Measurements from ENCODE around the gene PLEKHG7. TPM values are rescaled to one million over a fixed set of nuclear protein-coding genes. Genes with fewer than 3 reads are reported as not detected.

PLEKHG7 gene
- total RNA-seq, 1 experiment from 2014 or later = 1.3 TPM

DNA sequence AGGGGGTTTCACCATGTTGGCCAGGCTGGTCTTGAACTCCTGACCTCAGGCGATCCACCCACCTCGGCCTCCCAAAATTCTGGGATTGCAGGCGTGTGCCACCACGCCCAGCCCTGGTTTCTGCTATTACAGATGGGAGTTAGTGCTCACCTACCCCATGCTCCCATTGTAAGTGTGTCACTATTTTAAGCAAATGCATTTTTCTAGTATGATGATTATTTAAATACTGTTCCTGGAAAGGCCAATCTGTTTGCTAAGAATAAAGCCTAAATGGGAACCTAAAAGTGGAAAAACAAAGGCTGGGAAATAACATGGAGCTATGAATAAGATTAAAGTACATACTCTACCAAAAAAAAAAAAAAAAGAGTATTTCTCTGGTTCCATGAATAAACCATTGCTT, 45.0 kb upstream of the PLEKHG7 start:
- no peak overlapping the region for H3K4me3 Mint-ChIP-seq (ENCODE audit: low read depth, unreplicated experiment)
- intact Hi-C loops (cut with micrococcal nuclease; ENCODE audit: unreplicated experiment) = loop anchor here (10.0 kb wide), 1 partner anchor 1083 kb away; no protein-coding TSS in a partner anchor
- no peak for DNase-seq
- CTCF ChIA-PET = interaction anchor here (0.5 to 0.6 kb wide), 2 partner anchors 19 to 850 kb away, joined by 3 to 5 read pairs; no protein-coding TSS in a partner anchor
- BruUV-seq (replicated peaks) = no TSS peak
- H3K36me3 Mint-ChIP-seq (ENCODE audit: insufficient read depth, unreplicated experiment) = no peaks in the 10 kb centered on the region
- H3K4me1 Mint-ChIP-seq (ENCODE audit: low read depth, unreplicated experiment) = no peaks in the 10 kb centered on the region
- H3K9me3 Mint-ChIP-seq (ENCODE audit: low read depth, unreplicated experiment) = peaks cover 2% of the 10 kb centered on the region
- TF ChIP-seq, protein P1, sequence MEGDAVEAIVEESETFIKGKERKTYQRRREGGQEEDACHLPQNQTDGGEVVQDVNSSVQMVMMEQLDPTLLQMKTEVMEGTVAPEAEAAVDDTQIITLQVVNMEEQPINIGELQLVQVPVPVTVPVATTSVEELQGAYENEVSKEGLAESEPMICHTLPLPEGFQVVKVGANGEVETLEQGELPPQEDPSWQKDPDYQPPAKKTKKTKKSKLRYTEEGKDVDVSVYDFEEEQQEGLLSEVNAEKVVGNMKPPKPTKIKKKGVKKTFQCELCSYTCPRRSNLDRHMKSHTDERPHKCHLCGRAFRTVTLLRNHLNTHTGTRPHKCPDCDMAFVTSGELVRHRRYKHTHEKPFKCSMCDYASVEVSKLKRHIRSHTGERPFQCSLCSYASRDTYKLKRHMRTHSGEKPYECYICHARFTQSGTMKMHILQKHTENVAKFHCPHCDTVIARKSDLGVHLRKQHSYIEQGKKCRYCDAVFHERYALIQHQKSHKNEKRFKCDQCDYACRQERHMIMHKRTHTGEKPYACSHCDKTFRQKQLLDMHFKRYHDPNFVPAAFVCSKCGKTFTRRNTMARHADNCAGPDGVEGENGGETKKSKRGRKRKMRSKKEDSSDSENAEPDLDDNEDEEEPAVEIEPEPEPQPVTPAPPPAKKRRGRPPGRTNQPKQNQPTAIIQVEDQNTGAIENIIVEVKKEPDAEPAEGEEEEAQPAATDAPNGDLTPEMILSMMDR (IDR thresholded peaks at IDR 0.05; ENCODE audit: unreplicated experiment) = no peak
- no peaks in the 10 kb centered on the region for H3K27me3 Mint-ChIP-seq (ENCODE audit: unreplicated experiment)
- no peak overlapping the region for H3K27ac Mint-ChIP-seq (ENCODE audit: unreplicated experiment)

DNA sequence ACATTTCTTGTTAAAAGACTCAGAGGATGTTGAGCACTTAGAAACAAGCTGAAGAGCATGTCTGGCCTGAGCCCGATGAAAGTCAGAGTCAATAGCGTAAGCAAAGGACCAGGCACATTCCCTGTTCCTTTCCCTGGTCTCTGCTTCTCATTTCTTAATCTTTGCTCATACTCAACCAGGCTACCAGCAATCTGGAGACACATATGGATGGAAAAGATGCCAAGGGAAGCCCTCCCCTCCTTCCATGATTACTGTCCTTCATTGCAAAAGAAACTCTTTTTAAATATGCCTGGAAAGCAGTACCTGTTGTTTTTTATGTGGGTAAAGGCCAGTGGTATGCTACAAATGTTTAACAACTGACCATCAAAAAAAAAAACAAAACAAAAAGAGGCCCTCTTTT, 44.2 kb upstream of the PLEKHG7 start:
- TF ChIP-seq, protein P1 (IDR thresholded peaks at IDR 0.05; ENCODE audit: unreplicated experiment) = no peak
- CTCF ChIA-PET = interaction anchor here (0.5 kb wide), 1 partner anchor 851 kb away, joined by 3 read pairs; no protein-coding TSS in a partner anchor
- intact Hi-C loops (cut with micrococcal nuclease; ENCODE audit: unreplicated experiment) = loop anchor here (10.0 kb wide), 1 partner anchor 1084 kb away; no protein-coding TSS in a partner anchor
- H3K36me3 Mint-ChIP-seq (ENCODE audit: insufficient read depth, unreplicated experiment) = no peaks in the 10 kb centered on the region
- no peak overlapping the region for H3K27ac Mint-ChIP-seq (ENCODE audit: unreplicated experiment)
- DNase-seq = no peak
- H3K4me3 Mint-ChIP-seq (ENCODE audit: low read depth, unreplicated experiment) = no peak overlapping the region
- BruUV-seq (replicated peaks) = no TSS peak
- H3K27me3 Mint-ChIP-seq (ENCODE audit: unreplicated experiment) = no peaks in the 10 kb centered on the region
- no peaks in the 10 kb centered on the region for H3K4me1 Mint-ChIP-seq (ENCODE audit: low read depth, unreplicated experiment)
- H3K9me3 Mint-ChIP-seq (ENCODE audit: low read depth, unreplicated experiment) = peaks cover 2% of the 10 kb centered on the region

DNA sequence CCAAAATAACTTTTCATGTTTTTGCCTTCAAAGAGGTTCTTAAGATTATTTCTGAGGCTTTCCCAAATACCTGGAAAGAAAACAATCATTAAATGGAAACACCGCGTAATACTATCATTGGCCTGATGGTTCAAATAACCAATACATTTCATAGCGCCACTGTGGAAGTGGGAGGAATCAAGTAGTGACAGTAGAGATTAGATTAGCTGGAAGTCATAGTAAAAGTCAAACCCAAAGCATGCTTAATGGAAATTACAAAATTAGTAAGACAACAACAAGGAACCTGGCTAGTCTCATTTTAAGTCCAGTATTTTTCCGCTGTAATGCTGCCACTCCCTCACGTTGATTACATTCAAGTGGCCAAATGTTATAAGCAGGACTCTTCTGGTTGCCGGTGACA, 41.5 kb upstream of the PLEKHG7 start:
- CTCF ChIA-PET = interaction anchor here (0.6 to 0.7 kb wide), 2 partner anchors 55 to 708 kb away, joined by 3 read pairs; no protein-coding TSS in a partner anchor
- TF ChIP-seq, protein P1 (IDR thresholded peaks at IDR 0.05; ENCODE audit: unreplicated experiment) = no peak

DNA sequence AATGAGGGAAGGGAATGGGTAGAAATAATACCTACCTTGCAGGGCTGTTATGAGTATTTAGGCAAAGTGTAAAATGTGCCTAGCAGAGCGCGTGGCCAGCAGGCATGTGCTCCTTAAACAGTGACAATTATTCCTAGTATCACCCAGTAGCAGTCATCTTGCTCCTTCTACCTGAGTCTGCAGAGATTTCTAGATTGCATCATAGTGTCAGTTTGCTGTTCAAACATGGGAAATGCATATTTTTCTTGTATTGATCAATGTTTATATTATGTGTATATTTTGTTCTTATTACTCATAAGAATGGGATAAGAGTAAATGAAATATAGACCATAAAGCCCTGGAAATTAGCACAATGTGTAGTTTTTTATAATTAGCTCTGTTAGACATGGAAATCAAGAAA, 37.3 kb upstream of the PLEKHG7 start:
- Mint-ChIP-seq H3K4me1 (ENCODE audit: low read depth, unreplicated experiment) (no peaks in the 10 kb centered on the region), H3K27me3 (ENCODE audit: unreplicated experiment) (no peaks in the 10 kb centered on the region), H3K36me3 (ENCODE audit: insufficient read depth, unreplicated experiment) (no peaks in the 10 kb centered on the region), H3K9me3 (ENCODE audit: low read depth, unreplicated experiment) (peaks cover 2% of the 10 kb centered on the region), H3K27ac (ENCODE audit: unreplicated experiment) (no peak overlapping the region), H3K4me3 (ENCODE audit: low read depth, unreplicated experiment) (no peak overlapping the region)
- CTCF ChIA-PET = no interaction called here
- no peak for DNase-seq
- intact Hi-C loops (cut with micrococcal nuclease; ENCODE audit: unreplicated experiment) = no loop called here
- TF ChIP-seq, protein P1 (IDR thresholded peaks at IDR 0.05; ENCODE audit: unreplicated experiment) = no peak
- no TSS peak for BruUV-seq (replicated peaks)

More for the DNA sequence above, 41.5 kb upstream of the PLEKHG7 start:
- intact Hi-C loops (cut with micrococcal nuclease; ENCODE audit: unreplicated experiment) = no loop called here
- Mint-ChIP-seq H3K4me1 (ENCODE audit: low read depth, unreplicated experiment) (no peaks in the 10 kb centered on the region), H3K4me3 (ENCODE audit: low read depth, unreplicated experiment) (no peak overlapping the region), H3K36me3 (ENCODE audit: insufficient read depth, unreplicated experiment) (no peaks in the 10 kb centered on the region), H3K27me3 (ENCODE audit: unreplicated experiment) (no peaks in the 10 kb centered on the region), H3K27ac (ENCODE audit: unreplicated experiment) (no peak overlapping the region), H3K9me3 (ENCODE audit: low read depth, unreplicated experiment) (peaks cover 2% of the 10 kb centered on the region)
- no peak for DNase-seq
- no TSS peak for BruUV-seq (replicated peaks)
